Right atrium auricular region (tissue), 2 donors: ENCODE measurements around the gene ZMIZ1. TPM values are rescaled to one million over a fixed set of nuclear protein-coding genes. Genes with fewer than 3 reads are reported as not detected.
A peak's percentile ranks its signal among the peaks of the same experiment; 100 is the strongest.

ENCODE experiments used
- DNase-seq: peaks from one replicate; pipeline ENCODE4 v3.0.0-alpha.2; 2019; ENCODE audit warnings: low spot score
- H3K27ac ChIP-seq, 2 donors: fragments of 200-600 bp; sonication (generic); 1 replicate in 1 of 2; 2 replicates in 1 of 2; pipeline ENCODE4 v1.5.1; 2016 to 2019
- H3K27me3 ChIP-seq, 2 donors: fragments of 200-600 bp; sonication (generic); one replicate each; pipeline versions ENCODE4 v1.5.1 to v1.6.0; 2017 to 2019
- H3K36me3 ChIP-seq: fragments of 200-600 bp; sonication (generic); one replicate; pipeline ENCODE4 v1.5.1; 2016
- H3K4me1 ChIP-seq, 2 donors: fragments of 200-600 bp; sonication (generic); one replicate each; pipeline versions ENCODE4 v1.5.1 to v1.6.0; 2017 to 2019
- H3K4me3 ChIP-seq, 2 donors: fragments of 200-600 bp; sonication (generic); 1 replicate in 1 of 2; 2 replicates in 1 of 2; pipeline ENCODE4 v1.5.1; 2017 to 2019; ENCODE audit warnings: mild to moderate bottlenecking in 1 of 2, moderate library complexity in 1 of 2
- H3K9me3 ChIP-seq, 2 donors: fragments of 200-600 bp; sonication (generic); one replicate each; pipeline ENCODE4 v1.5.1; 2019
- total RNA-seq, 2 donors: library from RNA; depleted of rRNA; stranded (reverse); fragments of >200 nt; gene quantifications; one replicate each; pipeline ENCODE4 v1.1.0, GENCODE V29; 2016
- TF ChIP-seq, protein P1 (sequence below), 2 donors: fragments of 200-600 bp; sonication (generic); IDR thresholded peaks; one replicate each; pipeline ENCODE4 v1.5.1; 2019; ENCODE audit warnings: antibody characterized with exemption in 2 of 2

The ZMIZ1 gene
- total RNA-seq, 2 donors from 2014 or later, result 59.3 to 71.0 TPM

DNA sequence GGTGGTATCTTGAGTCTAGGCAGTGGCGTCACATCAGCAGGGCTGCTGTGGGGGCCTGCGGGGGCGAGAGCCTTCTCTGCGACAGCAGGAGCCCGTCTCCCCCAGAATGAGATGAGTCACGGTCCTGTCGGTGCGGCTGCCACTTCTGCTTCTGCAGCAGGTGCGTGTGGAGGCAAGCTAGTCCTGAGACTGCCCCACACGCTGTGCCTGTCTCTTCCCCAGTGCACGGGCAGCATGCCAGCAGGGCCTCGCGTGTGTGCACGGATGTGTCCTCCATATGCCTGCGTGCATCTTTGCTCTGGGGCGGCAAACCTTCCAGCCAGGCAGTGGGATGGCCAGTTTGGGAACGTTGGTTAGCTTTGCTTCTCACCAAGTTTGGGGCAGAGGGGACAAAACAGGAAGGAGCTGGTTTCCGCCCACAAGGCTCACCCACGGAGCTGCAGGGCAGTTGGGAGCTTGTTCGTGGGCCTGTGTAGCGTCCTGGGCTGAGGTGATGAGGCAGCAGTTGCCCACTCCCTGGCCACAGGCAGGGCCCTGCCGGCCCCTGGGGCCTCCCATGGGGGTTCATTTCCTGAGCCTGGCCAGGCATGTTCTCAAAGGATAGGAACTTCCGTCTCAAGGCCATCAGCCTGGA, 217.7 kb downstream of the ZMIZ1 start:
- H3K4me1 ChIP-seq, result peaks cover 0 to 34% of the 10 kb centered on the region in 2 donors
- H3K9me3 ChIP-seq, result no peaks in the 10 kb centered on the region
- TF ChIP-seq, protein P1, sequence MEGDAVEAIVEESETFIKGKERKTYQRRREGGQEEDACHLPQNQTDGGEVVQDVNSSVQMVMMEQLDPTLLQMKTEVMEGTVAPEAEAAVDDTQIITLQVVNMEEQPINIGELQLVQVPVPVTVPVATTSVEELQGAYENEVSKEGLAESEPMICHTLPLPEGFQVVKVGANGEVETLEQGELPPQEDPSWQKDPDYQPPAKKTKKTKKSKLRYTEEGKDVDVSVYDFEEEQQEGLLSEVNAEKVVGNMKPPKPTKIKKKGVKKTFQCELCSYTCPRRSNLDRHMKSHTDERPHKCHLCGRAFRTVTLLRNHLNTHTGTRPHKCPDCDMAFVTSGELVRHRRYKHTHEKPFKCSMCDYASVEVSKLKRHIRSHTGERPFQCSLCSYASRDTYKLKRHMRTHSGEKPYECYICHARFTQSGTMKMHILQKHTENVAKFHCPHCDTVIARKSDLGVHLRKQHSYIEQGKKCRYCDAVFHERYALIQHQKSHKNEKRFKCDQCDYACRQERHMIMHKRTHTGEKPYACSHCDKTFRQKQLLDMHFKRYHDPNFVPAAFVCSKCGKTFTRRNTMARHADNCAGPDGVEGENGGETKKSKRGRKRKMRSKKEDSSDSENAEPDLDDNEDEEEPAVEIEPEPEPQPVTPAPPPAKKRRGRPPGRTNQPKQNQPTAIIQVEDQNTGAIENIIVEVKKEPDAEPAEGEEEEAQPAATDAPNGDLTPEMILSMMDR (IDR thresholded peaks at IDR 0.05), result no peak
- peaks cover 44% of the 10 kb centered on the region for H3K36me3 ChIP-seq
- peak overlapping the region; percentile 39 to 49 for H3K27ac ChIP-seq
- H3K4me3 ChIP-seq, result no peak overlapping the region
- DNase-seq, result peak; percentile 71
- H3K27me3 ChIP-seq, result no peaks in the 10 kb centered on the region

DNA sequence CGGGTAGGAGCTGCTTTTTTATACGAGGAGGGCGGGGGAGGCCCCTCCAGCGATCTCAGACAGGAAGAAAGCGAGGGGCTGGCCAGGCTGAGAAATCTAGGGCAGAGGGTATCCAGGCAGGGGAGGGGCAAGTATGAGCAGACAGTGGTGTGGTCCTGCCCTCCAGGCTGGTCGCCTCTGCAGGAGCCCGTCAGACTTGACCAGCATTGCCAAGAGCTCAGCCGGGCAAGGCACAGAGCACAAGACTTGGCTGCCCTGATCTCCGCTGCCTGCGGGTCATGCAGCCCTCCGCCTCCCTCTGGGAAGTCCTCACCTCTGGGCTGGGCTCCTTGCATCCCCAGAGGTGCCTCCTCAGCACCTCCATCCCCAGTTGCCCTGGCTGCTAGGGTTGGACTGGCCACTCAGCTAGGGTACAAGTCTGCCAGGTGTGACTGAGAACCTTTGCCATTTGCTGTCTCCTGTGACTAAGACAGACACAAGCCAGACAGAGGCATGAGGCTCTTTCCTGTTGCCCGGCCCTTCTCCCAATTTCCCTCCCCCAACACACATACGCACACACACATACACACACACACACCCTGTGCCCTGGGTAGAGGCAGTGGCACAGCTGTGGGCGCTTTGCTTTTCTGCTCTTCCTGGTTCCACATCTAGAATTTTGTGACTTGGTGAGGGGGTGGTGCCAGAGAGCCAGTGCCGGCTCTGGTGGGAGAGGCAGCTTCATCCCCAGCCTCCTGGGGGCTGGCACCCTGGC, 219.4 kb downstream of the ZMIZ1 start:
- Histone ChIP-seq H3K4me3 (no peak overlapping the region), H3K4me1 (peaks cover 0 to 46% of the 10 kb centered on the region in 2 donors), H3K9me3 (no peaks in the 10 kb centered on the region), H3K27me3 (no peaks in the 10 kb centered on the region), H3K27ac (no peak overlapping the region), H3K36me3 (peaks cover 49% of the 10 kb centered on the region)
- DNase-seq, result no peak
- TF ChIP-seq, protein P1 (IDR thresholded peaks at IDR 0.05), result no peak

- H3K27ac ChIP-seq, result peak overlapping the region in 1 of 2 donors; percentile 4
- H3K4me1 ChIP-seq, result peaks cover 0 to 49% of the 10 kb centered on the region in 2 donors
- H3K9me3 ChIP-seq, result no peaks in the 10 kb centered on the region
- H3K4me3 ChIP-seq, result no peak overlapping the region
- no peak for DNase-seq
- TF ChIP-seq, protein P1 (IDR thresholded peaks at IDR 0.05), result no peak
- no peaks in the 10 kb centered on the region for H3K27me3 ChIP-seq
- H3K36me3 ChIP-seq, result peaks cover 65% of the 10 kb centered on the region
Measured at GRCh38 chr10:79289801-79290200, 221.0 kb downstream of the ZMIZ1 start.

DNA sequence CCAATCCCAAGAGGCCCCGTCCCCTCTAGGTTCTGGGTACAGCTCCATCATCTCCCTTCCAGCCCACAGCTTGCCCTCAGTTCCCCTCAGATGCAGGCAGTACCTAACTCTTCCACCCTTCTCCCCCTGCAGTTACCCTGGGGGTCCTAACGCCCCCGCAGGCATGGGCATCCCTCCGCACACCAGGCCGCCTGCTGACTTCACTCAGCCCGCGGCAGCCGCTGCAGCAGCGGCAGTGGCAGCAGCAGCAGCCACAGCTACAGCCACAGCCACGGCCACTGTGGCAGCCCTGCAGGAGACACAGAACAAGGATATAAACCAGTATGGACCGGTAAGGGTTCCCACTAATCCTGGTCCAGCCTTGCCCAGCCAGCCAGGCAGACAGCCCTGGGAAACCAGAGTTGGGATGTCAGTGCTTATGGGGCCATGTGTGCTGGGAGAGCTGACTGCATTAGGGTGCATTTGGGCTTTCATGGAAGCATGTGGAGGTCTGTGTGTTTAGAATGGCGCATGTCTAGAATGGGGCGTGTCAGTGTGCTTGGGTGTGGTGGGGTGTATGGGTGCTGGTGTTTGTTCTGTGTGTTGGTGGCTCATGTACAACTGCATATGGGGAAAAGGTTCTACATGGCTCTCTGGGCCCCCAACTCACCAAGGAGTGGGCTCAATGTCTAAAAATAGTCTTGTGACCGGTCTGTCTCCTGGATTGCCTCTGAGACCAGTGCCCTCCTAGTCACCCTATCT, 223.4 kb downstream of the ZMIZ1 start:
- no peak overlapping the region for H3K4me3 ChIP-seq
- peaks cover 80% of the 10 kb centered on the region for H3K36me3 ChIP-seq
- no peak overlapping the region for H3K27ac ChIP-seq
- H3K4me1 ChIP-seq, result peaks cover 0 to 25% of the 10 kb centered on the region in 2 donors
- TF ChIP-seq, protein P1 (IDR thresholded peaks at IDR 0.05), result no peak
- H3K27me3 ChIP-seq, result no peaks in the 10 kb centered on the region
- DNase-seq, result no peak
- no peaks in the 10 kb centered on the region for H3K9me3 ChIP-seq

- Histone ChIP-seq H3K4me3 (no peak overlapping the region), H3K4me1 (peaks cover 0 to 19% of the 10 kb centered on the region in 2 donors), H3K27ac (peak overlapping the region in 1 of 2 donors; percentile 46), H3K9me3 (no peaks in the 10 kb centered on the region), H3K27me3 (no peaks in the 10 kb centered on the region), H3K36me3 (peaks cover 89% of the 10 kb centered on the region)
- TF ChIP-seq, protein P1 (IDR thresholded peaks at IDR 0.05), result peak; percentile 29 to 60
- DNase-seq, result no peak
Measured at GRCh38 chr10:79292891-79293746, 224.4 kb downstream of the ZMIZ1 start.
